22Rv1 (cell line): ENCODE measurements around the gene COCH.
A peak's percentile ranks its signal among the peaks of the same experiment; 100 is the strongest.
"Not testable (repeated sequence)": the region's sequence is repeated elsewhere in the genome, so short reads cannot be mapped to it uniquely, and the experiment has no call there.

ENCODE experiments used
- H3K27ac ChIP-seq: fragments of 450-650 bp; 2 replicates; pipeline ENCODE4 v1.5.1; 2017
- CTCF ChIP-seq: fragments of 450-650 bp; IDR thresholded peaks from 2 replicates; pipeline ENCODE4 v1.5.1; 2017; ENCODE audit warnings: mild to moderate bottlenecking
- ZFX ChIP-seq: fragments of 450-650 bp; IDR thresholded peaks from 2 replicates; pipeline ENCODE4 v1.6.1; 2017; ENCODE audit warnings: antibody characterized with exemption, borderline replicate concordance

The COCH gene

GRCh38 chr14:30893819-30894218 is 19.5 kb downstream of the COCH start:
- no peak for TF ChIP-seq CTCF
- no peak for TF ChIP-seq ZFX

GRCh38 chr14:30894923-30895515 is 20.7 kb downstream of the COCH start:
- no peak overlapping the region for H3K27ac ChIP-seq
- TF ChIP-seq CTCF = no peak
- no peak for TF ChIP-seq ZFX

More at GRCh38 chr14:30893819-30894218, 19.5 kb downstream of the COCH start:
- H3K27ac ChIP-seq = no peak overlapping the region

- no peak overlapping the region for H3K27ac ChIP-seq
- no peak for TF ChIP-seq CTCF
- TF ChIP-seq ZFX = no peak
Observed at GRCh38 chr14:30896435-30896834, 22.1 kb downstream of the COCH start.

- not testable (repeated sequence) for H3K27ac ChIP-seq
Observed at GRCh38 chr14:30897121-30897520, 22.8 kb downstream of the COCH start.

- TF ChIP-seq CTCF (no peak), ZFX (no peak)
Observed at GRCh38 chr14:30903285-30904124, 29.1 kb downstream of the COCH start.

GRCh38 chr14:30906752-30907658 is 32.6 kb downstream of the COCH start:
- TF ChIP-seq ZFX (no peak), CTCF (peak; percentile 62)
- 0 out of 2 replicates have a peak overlapping the region, but pooled peaks have one; percentile 7 for H3K27ac ChIP-seq

More at GRCh38 chr14:30903285-30904124, 29.1 kb downstream of the COCH start:
- H3K27ac ChIP-seq = no peak overlapping the region

GRCh38 chr14:30907659-30908057 is 33.3 kb downstream of the COCH start:
- H3K27ac ChIP-seq = peak overlapping the region; percentile 7; the same call in 1 of the 2 replicates
- TF ChIP-seq ZFX (no peak), CTCF (no peak)
